SK-N-SH (cell line): ENCODE measurements around the gene DENND1A.

Source experiments
- EP300 ChIP-seq, 2 experiments: IDR thresholded peaks; 2 replicates each; pipeline versions ENCODE4 v1.4.0 to v1.6.1; 2012; ENCODE audit warnings: borderline replicate concordance in 1 of 2, low read depth in 1 of 2, low read length in 1 of 2
- FOSL2 ChIP-seq: IDR thresholded peaks from 2 replicates; pipeline ENCODE4 v1.4.0; 2012; ENCODE audit warnings: low read depth, mild to moderate bottlenecking, moderate library complexity, borderline replicate concordance
- SIN3A ChIP-seq: IDR thresholded peaks from 2 replicates; pipeline ENCODE4 v1.6.1; 2012; ENCODE audit warnings: low read depth, mild to moderate bottlenecking, low read length, moderate library complexity, borderline replicate concordance
- SMC3 ChIP-seq: IDR thresholded peaks from 2 replicates; pipeline ENCODE4 v1.6.1; 2012; ENCODE audit warnings: low read depth, low read length, improper control_type of control experiment
- TAF1 ChIP-seq: IDR thresholded peaks from 2 replicates; pipeline ENCODE4 v1.6.1; 2012; ENCODE audit warnings: low read depth, mild to moderate bottlenecking, low read length, moderate library complexity, borderline replicate concordance
- YY1 ChIP-seq: IDR thresholded peaks from 2 replicates; pipeline ENCODE4 v1.4.0; 2012; ENCODE audit warnings: low read depth, mild to moderate bottlenecking
- TF ChIP-seq, protein P1 (sequence below): fragments of 200-600 bp; sonication (generic); IDR thresholded peaks from 2 replicates; pipeline ENCODE4 v1.6.1; 2017; ENCODE audit warnings: antibody characterized with exemption, mild to moderate bottlenecking, moderate library complexity
- TF ChIP-seq, protein P2 (sequence below): IDR thresholded peaks from 2 replicates; pipeline ENCODE4 v1.4.0; 2012; ENCODE audit warnings: low read depth, borderline replicate concordance
- TF ChIP-seq, protein P3 (sequence below): fragments of 150-350 bp; IDR thresholded peaks from 2 replicates; pipeline ENCODE4 v1.6.1; 2016; ENCODE audit warnings: mild to moderate bottlenecking, low read depth, low read length
- TF ChIP-seq, protein P4 (sequence below): IDR thresholded peaks from 2 replicates; pipeline ENCODE4 v1.6.1; 2012; ENCODE audit warnings: mild to moderate bottlenecking, low read depth, low read length, moderate library complexity
- TF ChIP-seq, protein P5 (sequence below): IDR thresholded peaks from 2 replicates; pipeline ENCODE4; 2012

DNA sequence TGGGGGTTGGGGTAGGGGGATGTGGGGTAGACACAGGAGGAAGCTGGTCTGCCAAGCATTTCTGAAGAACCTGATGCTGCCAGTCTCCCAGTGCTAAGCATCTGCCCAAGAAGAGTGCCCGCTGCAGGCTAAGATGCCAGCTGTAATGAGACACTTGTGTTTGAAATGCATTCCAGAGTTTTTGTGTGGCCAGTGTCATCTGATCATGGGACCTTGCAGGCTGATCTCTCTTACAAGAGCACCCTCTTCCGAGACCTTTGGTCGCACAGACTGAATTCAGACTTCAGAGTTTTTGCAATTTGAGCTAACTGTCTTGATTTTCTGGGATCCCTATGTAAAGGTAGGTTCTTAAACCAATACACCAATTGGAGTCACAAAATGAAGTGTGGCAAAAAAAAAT, 58.1 kb downstream of the DENND1A start:
- TF ChIP-seq, protein P1, sequence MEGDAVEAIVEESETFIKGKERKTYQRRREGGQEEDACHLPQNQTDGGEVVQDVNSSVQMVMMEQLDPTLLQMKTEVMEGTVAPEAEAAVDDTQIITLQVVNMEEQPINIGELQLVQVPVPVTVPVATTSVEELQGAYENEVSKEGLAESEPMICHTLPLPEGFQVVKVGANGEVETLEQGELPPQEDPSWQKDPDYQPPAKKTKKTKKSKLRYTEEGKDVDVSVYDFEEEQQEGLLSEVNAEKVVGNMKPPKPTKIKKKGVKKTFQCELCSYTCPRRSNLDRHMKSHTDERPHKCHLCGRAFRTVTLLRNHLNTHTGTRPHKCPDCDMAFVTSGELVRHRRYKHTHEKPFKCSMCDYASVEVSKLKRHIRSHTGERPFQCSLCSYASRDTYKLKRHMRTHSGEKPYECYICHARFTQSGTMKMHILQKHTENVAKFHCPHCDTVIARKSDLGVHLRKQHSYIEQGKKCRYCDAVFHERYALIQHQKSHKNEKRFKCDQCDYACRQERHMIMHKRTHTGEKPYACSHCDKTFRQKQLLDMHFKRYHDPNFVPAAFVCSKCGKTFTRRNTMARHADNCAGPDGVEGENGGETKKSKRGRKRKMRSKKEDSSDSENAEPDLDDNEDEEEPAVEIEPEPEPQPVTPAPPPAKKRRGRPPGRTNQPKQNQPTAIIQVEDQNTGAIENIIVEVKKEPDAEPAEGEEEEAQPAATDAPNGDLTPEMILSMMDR: no peak
- TF ChIP-seq EP300 (IDR thresholded peaks at IDR 0.05; ENCODE audit: borderline replicate concordance in 1 of 2, low read depth in 1 of 2, low read length in 1 of 2) (no peak), TAF1 (no peak), FOSL2 (no peak), SMC3 (no peak), SIN3A (no peak), YY1 (no peak)
- TF ChIP-seq, protein P2, sequence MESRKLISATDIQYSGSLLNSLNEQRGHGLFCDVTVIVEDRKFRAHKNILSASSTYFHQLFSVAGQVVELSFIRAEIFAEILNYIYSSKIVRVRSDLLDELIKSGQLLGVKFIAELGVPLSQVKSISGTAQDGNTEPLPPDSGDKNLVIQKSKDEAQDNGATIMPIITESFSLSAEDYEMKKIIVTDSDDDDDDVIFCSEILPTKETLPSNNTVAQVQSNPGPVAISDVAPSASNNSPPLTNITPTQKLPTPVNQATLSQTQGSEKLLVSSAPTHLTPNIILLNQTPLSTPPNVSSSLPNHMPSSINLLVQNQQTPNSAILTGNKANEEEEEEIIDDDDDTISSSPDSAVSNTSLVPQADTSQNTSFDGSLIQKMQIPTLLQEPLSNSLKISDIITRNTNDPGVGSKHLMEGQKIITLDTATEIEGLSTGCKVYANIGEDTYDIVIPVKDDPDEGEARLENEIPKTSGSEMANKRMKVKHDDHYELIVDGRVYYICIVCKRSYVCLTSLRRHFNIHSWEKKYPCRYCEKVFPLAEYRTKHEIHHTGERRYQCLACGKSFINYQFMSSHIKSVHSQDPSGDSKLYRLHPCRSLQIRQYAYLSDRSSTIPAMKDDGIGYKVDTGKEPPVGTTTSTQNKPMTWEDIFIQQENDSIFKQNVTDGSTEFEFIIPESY: no peak
- TF ChIP-seq, protein P3, sequence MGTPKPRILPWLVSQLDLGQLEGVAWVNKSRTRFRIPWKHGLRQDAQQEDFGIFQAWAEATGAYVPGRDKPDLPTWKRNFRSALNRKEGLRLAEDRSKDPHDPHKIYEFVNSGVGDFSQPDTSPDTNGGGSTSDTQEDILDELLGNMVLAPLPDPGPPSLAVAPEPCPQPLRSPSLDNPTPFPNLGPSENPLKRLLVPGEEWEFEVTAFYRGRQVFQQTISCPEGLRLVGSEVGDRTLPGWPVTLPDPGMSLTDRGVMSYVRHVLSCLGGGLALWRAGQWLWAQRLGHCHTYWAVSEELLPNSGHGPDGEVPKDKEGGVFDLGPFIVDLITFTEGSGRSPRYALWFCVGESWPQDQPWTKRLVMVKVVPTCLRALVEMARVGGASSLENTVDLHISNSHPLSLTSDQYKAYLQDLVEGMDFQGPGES: no peak
- TF ChIP-seq, protein P4, sequence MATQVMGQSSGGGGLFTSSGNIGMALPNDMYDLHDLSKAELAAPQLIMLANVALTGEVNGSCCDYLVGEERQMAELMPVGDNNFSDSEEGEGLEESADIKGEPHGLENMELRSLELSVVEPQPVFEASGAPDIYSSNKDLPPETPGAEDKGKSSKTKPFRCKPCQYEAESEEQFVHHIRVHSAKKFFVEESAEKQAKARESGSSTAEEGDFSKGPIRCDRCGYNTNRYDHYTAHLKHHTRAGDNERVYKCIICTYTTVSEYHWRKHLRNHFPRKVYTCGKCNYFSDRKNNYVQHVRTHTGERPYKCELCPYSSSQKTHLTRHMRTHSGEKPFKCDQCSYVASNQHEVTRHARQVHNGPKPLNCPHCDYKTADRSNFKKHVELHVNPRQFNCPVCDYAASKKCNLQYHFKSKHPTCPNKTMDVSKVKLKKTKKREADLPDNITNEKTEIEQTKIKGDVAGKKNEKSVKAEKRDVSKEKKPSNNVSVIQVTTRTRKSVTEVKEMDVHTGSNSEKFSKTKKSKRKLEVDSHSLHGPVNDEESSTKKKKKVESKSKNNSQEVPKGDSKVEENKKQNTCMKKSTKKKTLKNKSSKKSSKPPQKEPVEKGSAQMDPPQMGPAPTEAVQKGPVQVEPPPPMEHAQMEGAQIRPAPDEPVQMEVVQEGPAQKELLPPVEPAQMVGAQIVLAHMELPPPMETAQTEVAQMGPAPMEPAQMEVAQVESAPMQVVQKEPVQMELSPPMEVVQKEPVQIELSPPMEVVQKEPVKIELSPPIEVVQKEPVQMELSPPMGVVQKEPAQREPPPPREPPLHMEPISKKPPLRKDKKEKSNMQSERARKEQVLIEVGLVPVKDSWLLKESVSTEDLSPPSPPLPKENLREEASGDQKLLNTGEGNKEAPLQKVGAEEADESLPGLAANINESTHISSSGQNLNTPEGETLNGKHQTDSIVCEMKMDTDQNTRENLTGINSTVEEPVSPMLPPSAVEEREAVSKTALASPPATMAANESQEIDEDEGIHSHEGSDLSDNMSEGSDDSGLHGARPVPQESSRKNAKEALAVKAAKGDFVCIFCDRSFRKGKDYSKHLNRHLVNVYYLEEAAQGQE: no peak
- TF ChIP-seq, protein P5, sequence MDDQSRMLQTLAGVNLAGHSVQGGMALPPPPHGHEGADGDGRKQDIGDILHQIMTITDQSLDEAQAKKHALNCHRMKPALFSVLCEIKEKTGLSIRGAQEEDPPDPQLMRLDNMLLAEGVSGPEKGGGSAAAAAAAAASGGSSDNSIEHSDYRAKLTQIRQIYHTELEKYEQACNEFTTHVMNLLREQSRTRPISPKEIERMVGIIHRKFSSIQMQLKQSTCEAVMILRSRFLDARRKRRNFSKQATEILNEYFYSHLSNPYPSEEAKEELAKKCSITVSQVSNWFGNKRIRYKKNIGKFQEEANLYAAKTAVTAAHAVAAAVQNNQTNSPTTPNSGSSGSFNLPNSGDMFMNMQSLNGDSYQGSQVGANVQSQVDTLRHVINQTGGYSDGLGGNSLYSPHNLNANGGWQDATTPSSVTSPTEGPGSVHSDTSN: no peak
